Mammary epithelial cell (primary cell): ENCODE measurements around the gene PLEKHA5.

Experiments
- CTCF ChIP-seq, 2 donors: IDR thresholded peaks in 1 of 2; conservative IDR thresholded peaks in 1 of 2; 2 replicates each; pipeline ENCODE4 v1.5.1; 2011 to 2012; ENCODE audit warnings: inconsistent platforms in 2 of 2, low read length in 2 of 2, mild to moderate bottlenecking in 2 of 2, control low read depth in 1 of 2, low read depth in 1 of 2; ENCODE audit not compliant: insufficient read depth in 1 of 2; ENCODE audit errors: extremely low read depth in 1 of 2
- EZH2 ChIP-seq: IDR thresholded peaks from 2 replicates; pipeline ENCODE4 v1.6.1; 2012; ENCODE audit warnings: low read length, inconsistent platforms, borderline replicate concordance

GRCh38 chr12:19307451-19307850, 177.9 kb downstream of the PLEKHA5 start:
- no peak for TF ChIP-seq CTCF (conservative IDR thresholded peaks at IDR 0.05 in 1 of 2, IDR thresholded peaks at IDR 0.05 in 1 of 2; ENCODE audit: extremely low read depth in 1 of 2, insufficient read depth in 1 of 2, low read depth in 1 of 2, low read length in 2 of 2)
- TF ChIP-seq EZH2: no peak
